Renal cortex interstitium (tissue), 11 donors: ENCODE data around the gene AUTS2. TPM values are rescaled to one million over a fixed set of nuclear protein-coding genes. Genes with fewer than 3 reads are reported as not detected.

ENCODE experiments used
- DNase-seq, 11 donors: peaks; one replicate each; pipeline ENCODE4 v3.0.0-alpha.2; 2013; ENCODE audit warnings: low read depth in 9 of 11, low spot score in 4 of 11; ENCODE audit errors: extremely low read depth in 1 of 11
- polyA plus RNA-seq, 3 donors: library from polyadenylated mRNA; unstranded; fragments of 120-200 nt; gene quantifications; one replicate each; pipeline ENCODE4 v1.2.1, GENCODE V29; 2013; ENCODE audit not compliant: insufficient read length in 3 of 3

The AUTS2 gene
- polyA plus RNA-seq, 3 donors, result 78.0 to 102 (median 90.7) TPM

GRCh38 chr7:70573696-70574095, 975.4 kb downstream of the AUTS2 start:
- DNase-seq, result no peak

GRCh38 chr7:70574314-70574834, 976.1 kb downstream of the AUTS2 start:
- DNase-seq, result no peak

GRCh38 chr7:70574970-70575799, 976.9 kb downstream of the AUTS2 start:
- DNase-seq, result no peak

GRCh38 chr7:70577078-70577477, 978.8 kb downstream of the AUTS2 start:
- DNase-seq, result no peak

- DNase-seq, result no peak
Observed at GRCh38 chr7:70578131-70578530, 979.9 kb downstream of the AUTS2 start.

GRCh38 chr7:70579397-70580097, 981.3 kb downstream of the AUTS2 start:
- no peak for DNase-seq

GRCh38 chr7:70580161-70580560, 981.9 kb downstream of the AUTS2 start:
- no peak for DNase-seq

GRCh38 chr7:70582927-70583895, 984.9 kb downstream of the AUTS2 start:
- no peak for DNase-seq

- no peak for DNase-seq
Observed at GRCh38 chr7:70583965-70584883, 985.9 kb downstream of the AUTS2 start.

- no peak for DNase-seq
Observed at GRCh38 chr7:70585071-70585470, 986.8 kb downstream of the AUTS2 start.

GRCh38 chr7:70586822-70587221, 988.5 kb downstream of the AUTS2 start:
- DNase-seq, result no peak

- no peak for DNase-seq
Observed at GRCh38 chr7:70587739-70588138, 989.5 kb downstream of the AUTS2 start.

- DNase-seq, result no peak
Observed at GRCh38 chr7:70588191-70588921, 990.1 kb downstream of the AUTS2 start.

- DNase-seq, result no peak
Observed at GRCh38 chr7:70589010-70589409, 990.7 kb downstream of the AUTS2 start.

- no peak for DNase-seq
Observed at GRCh38 chr7:70589590-70589989, 991.3 kb downstream of the AUTS2 start.

GRCh38 chr7:70590126-70590854, 992.0 kb downstream of the AUTS2 start:
- DNase-seq, result no peak

- no peak for DNase-seq
Observed at GRCh38 chr7:70591643-70592042, 993.4 kb downstream of the AUTS2 start.
